ENCODE data around the gene CNKSR2.

CNKSR2 gene

GRCh38 chrX:21384178-21384577, 10.0 kb downstream of the CNKSR2 start:
- H3K4me1 ChIP-seq (ENCODE audit: control insufficient read depth, insufficient read depth, low read length) = peaks cover 20% of the 10 kb centered on the region
- no peak overlapping the region for H3K4me3 ChIP-seq (ENCODE audit: low read depth, low read length)
- no peaks in the 10 kb centered on the region for H3K36me3 ChIP-seq (ENCODE audit: control insufficient read depth, insufficient read depth, low read length)
- no peaks in the 10 kb centered on the region for H3K27me3 ChIP-seq (ENCODE audit: control insufficient read depth, insufficient read depth, low read length)
- no peaks in the 10 kb centered on the region for H3K9me3 ChIP-seq (ENCODE audit: control insufficient read depth, insufficient read depth, low read length)
- H3K9ac ChIP-seq (ENCODE audit: low read depth, low read length) = no peak overlapping the region

- H3K9me3 ChIP-seq (ENCODE audit: control insufficient read depth, insufficient read depth, low read length) = peaks cover 5% of the 10 kb centered on the region
- H3K4me3 ChIP-seq (ENCODE audit: low read depth, low read length) = no peak overlapping the region
- H3K9ac ChIP-seq (ENCODE audit: low read depth, low read length) = no peak overlapping the region
- peaks cover 22% of the 10 kb centered on the region for H3K4me1 ChIP-seq (ENCODE audit: control insufficient read depth, insufficient read depth, low read length)
- H3K27me3 ChIP-seq (ENCODE audit: control insufficient read depth, insufficient read depth, low read length) = no peaks in the 10 kb centered on the region
- H3K36me3 ChIP-seq (ENCODE audit: control insufficient read depth, insufficient read depth, low read length) = peaks cover 7% of the 10 kb centered on the region
These were observed 20.6 kb downstream of the CNKSR2 start for GRCh38 chrX:21394792-21395191.

- Histone ChIP-seq H3K36me3 (ENCODE audit: control insufficient read depth, insufficient read depth, low read length) (no peaks in the 10 kb centered on the region), H3K9ac (ENCODE audit: low read depth, low read length) (no peak overlapping the region), H3K27me3 (ENCODE audit: control insufficient read depth, insufficient read depth, low read length) (no peaks in the 10 kb centered on the region), H3K9me3 (ENCODE audit: control insufficient read depth, insufficient read depth, low read length) (no peaks in the 10 kb centered on the region), H3K4me3 (ENCODE audit: low read depth, low read length) (no peak overlapping the region), H3K4me1 (ENCODE audit: control insufficient read depth, insufficient read depth, low read length) (peaks cover 19% of the 10 kb centered on the region)
These were observed 24.2 kb downstream of the CNKSR2 start for GRCh38 chrX:21398426-21398825.

- H3K9ac ChIP-seq (ENCODE audit: low read depth, low read length) = no peak overlapping the region
- no peaks in the 10 kb centered on the region for H3K27me3 ChIP-seq (ENCODE audit: control insufficient read depth, insufficient read depth, low read length)
- no peaks in the 10 kb centered on the region for H3K36me3 ChIP-seq (ENCODE audit: control insufficient read depth, insufficient read depth, low read length)
These were observed 26.3 kb downstream of the CNKSR2 start for GRCh38 chrX:21400408-21401121.

GRCh38 chrX:21408307-21408706, 34.1 kb downstream of the CNKSR2 start:
- Histone ChIP-seq H3K36me3 (ENCODE audit: control insufficient read depth, insufficient read depth, low read length) (no peaks in the 10 kb centered on the region), H3K9me3 (ENCODE audit: control insufficient read depth, insufficient read depth, low read length) (no peaks in the 10 kb centered on the region), H3K9ac (ENCODE audit: low read depth, low read length) (no peak overlapping the region), H3K4me3 (ENCODE audit: low read depth, low read length) (no peak overlapping the region), H3K4me1 (ENCODE audit: control insufficient read depth, insufficient read depth, low read length) (no peaks in the 10 kb centered on the region), H3K27me3 (ENCODE audit: control insufficient read depth, insufficient read depth, low read length) (no peaks in the 10 kb centered on the region)

More at GRCh38 chrX:21400408-21401121, 26.3 kb downstream of the CNKSR2 start:
- Histone ChIP-seq H3K4me3 (ENCODE audit: low read depth, low read length) (no peak overlapping the region), H3K9me3 (ENCODE audit: control insufficient read depth, insufficient read depth, low read length) (no peaks in the 10 kb centered on the region), H3K4me1 (ENCODE audit: control insufficient read depth, insufficient read depth, low read length) (peaks cover 6% of the 10 kb centered on the region)

GRCh38 chrX:21408788-21409187, 34.6 kb downstream of the CNKSR2 start:
- Histone ChIP-seq H3K4me1 (ENCODE audit: control insufficient read depth, insufficient read depth, low read length) (no peaks in the 10 kb centered on the region), H3K36me3 (ENCODE audit: control insufficient read depth, insufficient read depth, low read length) (no peaks in the 10 kb centered on the region), H3K27me3 (ENCODE audit: control insufficient read depth, insufficient read depth, low read length) (no peaks in the 10 kb centered on the region), H3K9ac (ENCODE audit: low read depth, low read length) (no peak overlapping the region), H3K9me3 (ENCODE audit: control insufficient read depth, insufficient read depth, low read length) (no peaks in the 10 kb centered on the region), H3K4me3 (ENCODE audit: low read depth, low read length) (no peak overlapping the region)

GRCh38 chrX:21412029-21412428, 37.8 kb downstream of the CNKSR2 start:
- H3K4me3 ChIP-seq (ENCODE audit: low read depth, low read length) = no peak overlapping the region
- no peaks in the 10 kb centered on the region for H3K36me3 ChIP-seq (ENCODE audit: control insufficient read depth, insufficient read depth, low read length)
- H3K4me1 ChIP-seq (ENCODE audit: control insufficient read depth, insufficient read depth, low read length) = no peaks in the 10 kb centered on the region
- H3K9me3 ChIP-seq (ENCODE audit: control insufficient read depth, insufficient read depth, low read length) = no peaks in the 10 kb centered on the region
- no peak overlapping the region for H3K9ac ChIP-seq (ENCODE audit: low read depth, low read length)
- no peaks in the 10 kb centered on the region for H3K27me3 ChIP-seq (ENCODE audit: control insufficient read depth, insufficient read depth, low read length)

- H3K27me3 ChIP-seq (ENCODE audit: control insufficient read depth, insufficient read depth, low read length) = no peaks in the 10 kb centered on the region
- H3K9me3 ChIP-seq (ENCODE audit: control insufficient read depth, insufficient read depth, low read length) = no peaks in the 10 kb centered on the region
- H3K4me3 ChIP-seq (ENCODE audit: low read depth, low read length) = no peak overlapping the region
- H3K4me1 ChIP-seq (ENCODE audit: control insufficient read depth, insufficient read depth, low read length) = no peaks in the 10 kb centered on the region
- H3K36me3 ChIP-seq (ENCODE audit: control insufficient read depth, insufficient read depth, low read length) = no peaks in the 10 kb centered on the region
- no peak overlapping the region for H3K9ac ChIP-seq (ENCODE audit: low read depth, low read length)
These were observed 38.7 kb downstream of the CNKSR2 start for GRCh38 chrX:21412883-21413282.

GRCh38 chrX:21427086-21427485, 52.9 kb downstream of the CNKSR2 start:
- Histone ChIP-seq H3K4me1 (ENCODE audit: control insufficient read depth, insufficient read depth, low read length) (no peaks in the 10 kb centered on the region), H3K9me3 (ENCODE audit: control insufficient read depth, insufficient read depth, low read length) (no peaks in the 10 kb centered on the region), H3K4me3 (ENCODE audit: low read depth, low read length) (no peak overlapping the region), H3K36me3 (ENCODE audit: control insufficient read depth, insufficient read depth, low read length) (no peaks in the 10 kb centered on the region), H3K9ac (ENCODE audit: low read depth, low read length) (no peak overlapping the region), H3K27me3 (ENCODE audit: control insufficient read depth, insufficient read depth, low read length) (no peaks in the 10 kb centered on the region)

GRCh38 chrX:21437036-21437435, 62.8 kb downstream of the CNKSR2 start:
- Histone ChIP-seq H3K9me3 (ENCODE audit: control insufficient read depth, insufficient read depth, low read length) (no peaks in the 10 kb centered on the region), H3K4me3 (ENCODE audit: low read depth, low read length) (no peak overlapping the region), H3K4me1 (ENCODE audit: control insufficient read depth, insufficient read depth, low read length) (peaks cover 8% of the 10 kb centered on the region), H3K27me3 (ENCODE audit: control insufficient read depth, insufficient read depth, low read length) (no peaks in the 10 kb centered on the region), H3K36me3 (ENCODE audit: control insufficient read depth, insufficient read depth, low read length) (no peaks in the 10 kb centered on the region), H3K9ac (ENCODE audit: low read depth, low read length) (no peak overlapping the region)

GRCh38 chrX:21438792-21439191, 64.6 kb downstream of the CNKSR2 start:
- Histone ChIP-seq H3K4me1 (ENCODE audit: control insufficient read depth, insufficient read depth, low read length) (peaks cover 8% of the 10 kb centered on the region), H3K36me3 (ENCODE audit: control insufficient read depth, insufficient read depth, low read length) (no peaks in the 10 kb centered on the region), H3K27me3 (ENCODE audit: control insufficient read depth, insufficient read depth, low read length) (no peaks in the 10 kb centered on the region), H3K9me3 (ENCODE audit: control insufficient read depth, insufficient read depth, low read length) (no peaks in the 10 kb centered on the region), H3K4me3 (ENCODE audit: low read depth, low read length) (no peak overlapping the region), H3K9ac (ENCODE audit: low read depth, low read length) (no peak overlapping the region)

GRCh38 chrX:21440911-21441310, 66.7 kb downstream of the CNKSR2 start:
- no peaks in the 10 kb centered on the region for H3K9me3 ChIP-seq (ENCODE audit: control insufficient read depth, insufficient read depth, low read length)
- H3K4me1 ChIP-seq (ENCODE audit: control insufficient read depth, insufficient read depth, low read length) = peaks cover 2% of the 10 kb centered on the region
- H3K27me3 ChIP-seq (ENCODE audit: control insufficient read depth, insufficient read depth, low read length) = no peaks in the 10 kb centered on the region
- H3K9ac ChIP-seq (ENCODE audit: low read depth, low read length) = no peak overlapping the region
- H3K36me3 ChIP-seq (ENCODE audit: control insufficient read depth, insufficient read depth, low read length) = no peaks in the 10 kb centered on the region
- H3K4me3 ChIP-seq (ENCODE audit: low read depth, low read length) = no peak overlapping the region
